Measurements from ENCODE around the gene CREB3L2.

The CREB3L2 gene

DNA sequence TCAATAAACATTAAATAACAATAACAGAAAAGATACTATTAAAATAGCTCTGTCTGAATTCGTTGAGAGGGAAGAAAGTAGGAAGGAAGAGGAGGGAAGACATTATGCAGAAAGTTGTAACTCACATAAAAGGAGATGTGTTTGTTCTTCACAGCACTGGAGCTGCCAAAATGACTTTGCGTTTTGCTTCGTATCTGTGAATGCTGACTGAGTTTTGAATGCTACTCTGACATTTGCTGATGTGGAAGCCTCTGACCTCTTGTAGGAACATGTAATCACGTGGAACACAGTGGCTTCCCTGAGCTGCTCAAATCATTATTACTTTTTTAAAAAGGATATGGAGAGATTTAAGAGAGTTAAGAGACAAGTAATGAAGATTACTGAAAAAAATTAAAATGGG, 139.5 kb downstream of the CREB3L2 start:
- TF ChIP-seq, protein P1, sequence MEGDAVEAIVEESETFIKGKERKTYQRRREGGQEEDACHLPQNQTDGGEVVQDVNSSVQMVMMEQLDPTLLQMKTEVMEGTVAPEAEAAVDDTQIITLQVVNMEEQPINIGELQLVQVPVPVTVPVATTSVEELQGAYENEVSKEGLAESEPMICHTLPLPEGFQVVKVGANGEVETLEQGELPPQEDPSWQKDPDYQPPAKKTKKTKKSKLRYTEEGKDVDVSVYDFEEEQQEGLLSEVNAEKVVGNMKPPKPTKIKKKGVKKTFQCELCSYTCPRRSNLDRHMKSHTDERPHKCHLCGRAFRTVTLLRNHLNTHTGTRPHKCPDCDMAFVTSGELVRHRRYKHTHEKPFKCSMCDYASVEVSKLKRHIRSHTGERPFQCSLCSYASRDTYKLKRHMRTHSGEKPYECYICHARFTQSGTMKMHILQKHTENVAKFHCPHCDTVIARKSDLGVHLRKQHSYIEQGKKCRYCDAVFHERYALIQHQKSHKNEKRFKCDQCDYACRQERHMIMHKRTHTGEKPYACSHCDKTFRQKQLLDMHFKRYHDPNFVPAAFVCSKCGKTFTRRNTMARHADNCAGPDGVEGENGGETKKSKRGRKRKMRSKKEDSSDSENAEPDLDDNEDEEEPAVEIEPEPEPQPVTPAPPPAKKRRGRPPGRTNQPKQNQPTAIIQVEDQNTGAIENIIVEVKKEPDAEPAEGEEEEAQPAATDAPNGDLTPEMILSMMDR (IDR thresholded peaks at IDR 0.05; ENCODE audit: low read depth, low read length, missing control alignments): no peak
- H3K4me3 ChIP-seq (ENCODE audit: low read depth, low read length): no peak overlapping the region
- no peak for DNase-seq (ENCODE audit: low read depth)

GRCh38 chr7:137860542-137860941, 141.3 kb downstream of the CREB3L2 start:
- H3K4me3 ChIP-seq (ENCODE audit: low read depth, low read length): no peak overlapping the region
- no peak for DNase-seq (ENCODE audit: low read depth)
- TF ChIP-seq, protein P1 (IDR thresholded peaks at IDR 0.05; ENCODE audit: low read depth, low read length, missing control alignments): no peak

DNA sequence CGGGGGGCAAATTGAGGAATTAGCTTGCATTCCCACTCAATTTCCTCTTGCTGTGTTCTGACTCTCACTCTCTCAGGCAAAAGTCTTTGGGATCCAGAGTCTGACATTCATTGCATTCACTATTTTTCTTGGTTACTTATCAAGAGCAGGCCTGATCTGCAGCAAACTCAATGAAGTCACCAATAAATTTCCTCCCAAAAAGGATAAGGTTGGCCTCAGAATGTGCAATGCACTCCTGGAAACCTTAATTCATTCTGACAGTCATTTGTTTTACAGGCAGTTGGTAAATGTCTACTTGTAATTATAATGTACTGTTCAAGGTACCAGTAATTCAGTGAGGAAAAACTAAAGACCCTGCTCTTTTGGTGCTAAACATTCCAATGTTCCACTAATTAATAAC, 148.8 kb downstream of the CREB3L2 start:
- H3K4me3 ChIP-seq (ENCODE audit: low read depth, low read length): no peak overlapping the region
- DNase-seq (ENCODE audit: low read depth): no peak
- TF ChIP-seq, protein P1 (IDR thresholded peaks at IDR 0.05; ENCODE audit: low read depth, low read length, missing control alignments): no peak

DNA sequence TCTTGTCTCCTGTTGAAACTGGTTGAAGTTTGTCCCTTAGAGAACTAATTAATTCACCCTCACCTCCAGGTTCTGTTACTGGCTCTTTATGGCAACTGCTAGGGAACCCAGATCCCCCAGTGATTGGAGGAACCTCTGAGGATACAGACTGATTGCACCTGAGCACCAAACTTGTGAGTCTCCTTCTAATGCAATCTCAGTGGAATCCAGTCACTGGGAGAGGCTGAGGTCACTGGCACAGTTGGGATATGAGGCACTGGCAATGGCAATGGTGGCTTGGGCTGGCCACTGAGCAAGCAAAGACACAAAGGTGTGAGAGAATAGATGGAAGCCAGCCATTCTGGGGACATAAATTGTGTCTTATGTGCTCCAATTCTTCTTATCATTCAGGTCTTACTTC, 149.8 kb downstream of the CREB3L2 start:
- TF ChIP-seq, protein P1 (IDR thresholded peaks at IDR 0.05; ENCODE audit: low read depth, low read length, missing control alignments): no peak
- H3K4me3 ChIP-seq (ENCODE audit: low read depth, low read length): no peak overlapping the region
- DNase-seq (ENCODE audit: low read depth): no peak

DNA sequence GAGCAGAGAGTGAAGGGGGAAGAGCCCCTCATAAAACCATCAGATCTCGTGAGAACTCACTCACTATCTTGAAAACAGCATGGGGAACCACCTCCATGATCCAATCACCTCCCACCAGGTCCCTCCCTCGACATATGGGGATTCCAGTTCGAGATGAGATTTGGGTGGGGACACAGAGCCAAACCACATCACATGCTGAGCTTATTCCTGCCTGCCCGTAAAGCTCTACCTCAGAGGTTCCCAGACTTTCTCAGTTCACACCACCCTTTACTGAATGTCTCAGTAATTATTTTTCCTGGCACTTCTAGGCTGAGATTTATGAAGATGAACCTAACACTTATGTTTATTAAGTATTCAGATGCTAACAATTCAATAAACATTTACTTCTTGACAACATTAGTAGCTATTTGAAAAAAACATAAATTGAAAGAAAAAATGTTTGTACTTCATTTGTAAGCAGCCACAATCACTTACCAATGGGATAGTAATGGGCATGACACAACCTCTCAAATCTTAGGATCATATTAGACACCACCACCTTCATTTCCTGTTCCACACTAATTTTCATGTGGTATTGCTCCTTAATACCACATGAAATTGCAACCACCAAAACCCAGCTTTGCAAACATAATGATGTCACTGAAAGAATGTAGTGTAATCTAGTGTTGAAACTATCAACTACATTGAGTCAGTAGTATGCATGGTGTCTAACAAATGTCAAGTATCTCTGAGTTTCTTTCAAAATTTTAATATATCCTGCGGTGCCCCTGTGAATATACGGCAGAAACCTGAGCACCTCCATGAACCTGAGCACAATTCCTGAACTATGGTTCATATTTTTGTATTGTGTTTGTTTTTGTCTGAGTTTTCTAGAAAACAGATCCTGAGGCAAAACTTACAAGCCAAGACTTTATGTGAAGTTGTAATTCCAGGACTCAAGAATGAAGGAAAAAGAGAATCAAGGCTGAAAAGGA, 150.6 kb downstream of the CREB3L2 start:
- TF ChIP-seq, protein P1 (IDR thresholded peaks at IDR 0.05; ENCODE audit: low read depth, low read length, missing control alignments): no peak
- no peak for DNase-seq (ENCODE audit: low read depth)
- no peak overlapping the region for H3K4me3 ChIP-seq (ENCODE audit: low read depth, low read length)

DNA sequence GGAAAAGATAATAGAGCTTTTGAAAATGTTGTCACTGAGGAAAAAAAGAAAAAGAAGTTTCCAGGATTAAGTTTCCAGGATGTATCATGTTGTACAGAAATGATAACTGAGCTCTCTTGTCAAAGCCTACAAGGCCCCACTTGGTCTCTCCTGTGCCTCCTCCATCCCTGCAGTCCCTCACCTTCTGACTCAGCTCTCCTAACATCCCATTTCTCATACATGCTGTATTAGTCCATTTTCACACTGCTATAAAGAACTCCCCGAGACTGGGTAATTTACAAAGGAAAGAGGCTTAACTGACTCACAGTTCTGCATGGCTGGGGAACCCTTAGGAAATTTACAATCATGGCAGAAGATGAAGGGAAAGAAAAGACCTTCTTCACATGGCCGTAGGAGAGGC, 151.3 kb downstream of the CREB3L2 start:
- no peak overlapping the region for H3K4me3 ChIP-seq (ENCODE audit: low read depth, low read length)
- DNase-seq (ENCODE audit: low read depth): no peak
- TF ChIP-seq, protein P1 (IDR thresholded peaks at IDR 0.05; ENCODE audit: low read depth, low read length, missing control alignments): no peak

DNA sequence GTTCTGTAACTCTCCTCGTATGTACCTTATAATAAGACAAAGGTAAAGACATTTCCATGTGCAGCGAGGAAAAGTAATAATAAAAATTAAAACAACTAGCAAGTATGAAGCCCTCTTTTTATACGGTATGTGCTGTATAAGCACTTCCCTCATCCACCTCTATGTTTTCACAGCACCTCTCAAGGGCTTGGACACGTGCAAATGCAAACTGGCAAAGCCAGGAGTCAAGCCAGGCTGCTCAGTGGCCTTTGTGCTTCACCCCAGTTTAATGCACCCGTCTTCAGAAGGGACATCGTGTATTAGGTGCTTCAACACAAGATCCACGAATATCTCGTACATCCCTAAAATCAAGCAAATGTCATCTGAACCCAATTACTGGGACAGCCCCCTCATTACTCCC, 153.8 kb downstream of the CREB3L2 start:
- TF ChIP-seq, protein P1 (IDR thresholded peaks at IDR 0.05; ENCODE audit: low read depth, low read length, missing control alignments): no peak
- no peak for DNase-seq (ENCODE audit: low read depth)
- no peak overlapping the region for H3K4me3 ChIP-seq (ENCODE audit: low read depth, low read length)

Data from GM12864 (cell line).